NB4 (cell line): ENCODE measurements around the gene PRDX2.

Experiments used
- CTCF ChIP-seq: IDR thresholded peaks from one replicate; pipeline ENCODE4 v1.5.1; 2012; ENCODE audit warnings: low read depth, low read length
- MYC ChIP-seq: IDR thresholded peaks from 2 replicates; pipeline ENCODE4 v1.6.1; 2011; ENCODE audit warnings: low read depth, low read length
- POLR2A ChIP-seq: IDR thresholded peaks from 2 replicates; pipeline ENCODE4 v1.6.1; 2011; ENCODE audit warnings: mild to moderate bottlenecking; ENCODE audit not compliant: insufficient read length; ENCODE audit errors: extremely low read depth

GRCh38 chr19:12841094-12841493 is 39.5 kb upstream of the PRDX2 start:
- TF ChIP-seq CTCF (no peak), POLR2A (no peak), MYC (no peak)
